K562 (cell line): ENCODE data around the gene SARS1. TPM values are rescaled to one million over a fixed set of nuclear protein-coding genes. Genes with fewer than 3 reads are reported as not detected.

ENCODE experiments used
- ARNT ChIP-seq, 2 experiments: fragments of 450-650 bp; IDR thresholded peaks; 2 replicates each; pipeline ENCODE4 v1.6.1; 2016; ENCODE audit warnings: mild to moderate bottlenecking in 1 of 2
- ATF1 ChIP-seq, 2 experiments: fragments of 450-650 bp in 1 of 2; IDR thresholded peaks; 2 replicates each; pipeline ENCODE4 v1.6.1; 2016; ENCODE audit warnings: missing compliant biosample characterization in 1 of 2, missing genetic modification characterization in 1 of 2
- CBX8 ChIP-seq: fragments of 200-600 bp; sonication (generic); IDR thresholded peaks from 2 replicates; pipeline ENCODE4 v1.6.1; 2012; ENCODE audit warnings: borderline replicate concordance, mixed run types, low read depth, mild to moderate bottlenecking, moderate library complexity, mixed read lengths, low read length, control low read depth, inconsistent platforms; ENCODE audit not compliant: poor library complexity, severe bottlenecking; ENCODE audit errors: extremely low read depth
- CEBPG ChIP-seq, 3 experiments: fragments of 200-800 bp in 1 of 3; sonication (Bioruptor generic) in 1 of 3; sonication (generic) in 1 of 3; formaldehyde crosslinking in 1 of 3; IDR thresholded peaks in 2 of 3; conservative IDR thresholded peaks in 1 of 3; 2 replicates each; pipeline versions ENCODE4 v1.6.1 to v1.8.0; 2016 to 2022; ENCODE audit warnings: missing compliant biosample characterization in 2 of 3, missing genetic modification characterization in 2 of 3, mild to moderate bottlenecking in 1 of 3, missing genetic modification reagents in 1 of 3
- ELF2 ChIP-seq: fragments of 250-450 bp; sonication (Bioruptor Pico); IDR thresholded peaks from 2 replicates; pipeline ENCODE4 v1.5.0; 2021; ENCODE audit warnings: mild to moderate bottlenecking
- LARP7 ChIP-seq: fragments of 450-650 bp; IDR thresholded peaks from 2 replicates; pipeline ENCODE4 v1.6.1; 2016
- NFATC3 ChIP-seq: fragments of 450-650 bp; IDR thresholded peaks from 2 replicates; pipeline ENCODE4 v1.6.1; 2017; ENCODE audit warnings: mild to moderate bottlenecking
- SMARCC2 ChIP-seq: fragments of 450-650 bp; IDR thresholded peaks from 2 replicates; pipeline ENCODE4 v1.6.1; 2017; ENCODE audit warnings: antibody characterized with exemption, moderate library complexity, mild to moderate bottlenecking, low read depth
- polyA plus RNA-seq, 8 experiments: library from polyadenylated mRNA; depleted of rRNA in 4 of 8; stranded (reverse) in 5 of 8; unstranded in 3 of 8; fragments of >200 nt; fragmentation: Nextera tagmentation in 2 of 8; fragmentation: Illumina TruSeq in 1 of 8; extraction: Ambion mirVana in 2 of 8; extraction: Trizol in 1 of 8; gene quantifications; 2 replicates each; pipeline versions ENCODE4 v1.2.1 to v1.2.3, GENCODE V29; 2011 to 2014; ENCODE audit warnings: inconsistent platforms in 1 of 8, missing spikeins in 1 of 8
- total RNA-seq, 7 experiments: library from RNA; depleted of rRNA in 6 of 7; stranded (reverse); fragments of >200 nt in 6 of 7; fragmentation: Illumina TruSeq in 2 of 7; extraction: Trizol in 2 of 7; gene quantifications; 2 replicates each; pipeline versions ENCODE4 v1.2.1 to v1.2.3, GENCODE V29; 2011 to 2021; ENCODE audit warnings: low replicate concordance in 1 of 7
- TF ChIP-seq, protein P1 (sequence below), 2 experiments: fragments of 450-650 bp; IDR thresholded peaks; 2 replicates each; pipeline ENCODE4 v1.6.1; 2016

SARS1 gene
- total and polyA plus RNA-seq, 9 of the 15 experiments (the other 6 are each of a cell fraction or from before 2014, with no cell fraction given) = 221 to 623 (median 254) TPM

DNA sequence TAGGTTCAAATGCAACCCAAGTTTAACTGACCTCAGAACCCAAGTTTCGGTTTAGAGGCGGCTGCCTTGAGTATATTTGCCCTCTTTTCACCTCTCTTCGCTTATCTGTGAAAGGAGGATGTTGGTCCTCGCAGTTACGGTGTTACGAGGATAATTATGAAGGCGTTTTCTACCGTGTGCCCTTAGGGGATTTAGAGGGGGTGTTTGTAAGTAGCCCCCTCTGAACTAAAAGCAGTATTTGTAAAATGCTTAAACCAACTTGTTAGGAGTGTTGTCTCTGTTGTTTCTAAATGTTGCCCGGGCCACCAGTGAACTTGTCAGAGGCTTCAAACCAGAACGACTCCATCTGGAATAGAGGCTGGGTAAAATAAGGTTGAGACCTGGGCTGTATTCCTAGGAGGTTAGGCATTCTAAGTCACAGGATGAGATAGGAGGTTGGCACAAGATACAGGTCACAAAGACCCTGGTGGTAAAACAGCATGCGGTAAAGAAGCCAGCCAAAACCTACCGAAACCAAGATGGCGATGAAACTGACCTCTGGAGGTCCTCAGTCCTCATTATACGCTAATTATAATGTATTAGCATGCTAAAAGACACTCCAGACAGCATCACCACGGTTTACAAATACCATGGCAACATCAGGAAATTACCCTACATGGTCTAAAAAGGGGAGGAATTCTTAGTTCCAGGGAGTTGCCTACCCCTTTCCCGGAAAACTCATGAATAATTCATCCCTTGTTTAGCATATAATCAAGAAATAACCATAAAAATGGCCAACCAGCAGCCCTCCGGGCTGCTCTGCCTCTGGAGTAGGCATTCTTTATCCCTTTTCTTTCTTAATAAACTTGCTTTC lies 70.3 kb downstream of the SARS1 start (continued):
- TF ChIP-seq, protein P1, sequence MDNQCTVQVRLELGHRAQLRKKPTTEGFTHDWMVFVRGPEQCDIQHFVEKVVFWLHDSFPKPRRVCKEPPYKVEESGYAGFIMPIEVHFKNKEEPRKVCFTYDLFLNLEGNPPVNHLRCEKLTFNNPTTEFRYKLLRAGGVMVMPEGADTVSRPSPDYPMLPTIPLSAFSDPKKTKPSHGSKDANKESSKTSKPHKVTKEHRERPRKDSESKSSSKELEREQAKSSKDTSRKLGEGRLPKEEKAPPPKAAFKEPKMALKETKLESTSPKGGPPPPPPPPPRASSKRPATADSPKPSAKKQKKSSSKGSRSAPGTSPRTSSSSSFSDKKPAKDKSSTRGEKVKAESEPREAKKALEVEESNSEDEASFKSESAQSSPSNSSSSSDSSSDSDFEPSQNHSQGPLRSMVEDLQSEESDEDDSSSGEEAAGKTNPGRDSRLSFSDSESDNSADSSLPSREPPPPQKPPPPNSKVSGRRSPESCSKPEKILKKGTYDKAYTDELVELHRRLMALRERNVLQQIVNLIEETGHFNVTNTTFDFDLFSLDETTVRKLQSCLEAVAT (IDR thresholded peaks at IDR 0.05) = 0 out of 4 replicates have a peak, but pooled peaks of 1 of the 2 experiments have one; percentile 37
- TF ChIP-seq ATF1 (CRISPR knock-in tag; IDR thresholded peaks at IDR 0.05) (no peak), ATF1 (tag; IDR thresholded peaks at IDR 0.05) (peak; percentile 3; the same call in 1 of the 2 replicates), ELF2 (CRISPR knock-in tag) (peak; percentile 15; the same call in 1 of the 2 replicates), CBX8 (no peak), NFATC3 (peak; percentile 70; the same call in 1 of the 2 replicates), LARP7 (0 out of 2 replicates have a peak, but pooled peaks have one; percentile 6), CEBPG (CRISPR knock-in tag; IDR thresholded peaks at IDR 0.05) (peak; percentile 44; the same call in 1 of the 2 replicates), CEBPG (tag; conservative IDR thresholded peaks at IDR 0.05 in 1 of 2, IDR thresholded peaks at IDR 0.05 in 1 of 2) (no peak), SMARCC2 (0 out of 2 replicates have a peak, but pooled peaks have one; percentile 65), ARNT (IDR thresholded peaks at IDR 0.05) (0 out of 4 replicates have a peak, but pooled peaks of 1 of the 2 experiments have one; percentile 12)
- TF ChIP-seq, all 486 proteins: peak for 40
